GM19193 (cell line): ENCODE results near the gene SLC12A9.
A peak's percentile ranks its signal among the peaks of the same experiment; 100 is the strongest.

Experiments
- POLR2A ChIP-seq: IDR thresholded peaks from 4 replicates; pipeline ENCODE4 v1.6.1; 2011; ENCODE audit not compliant: insufficient read depth, insufficient read length; ENCODE audit errors: extremely low read depth

Gene SLC12A9

GRCh38 chr7:100867040-100867775, 14.7 kb downstream of the SLC12A9 start, which contains the start of gene TRIP6:
Gene TRIP6 (plus strand): TSS chr7:100867387. CDS start chr7:100867498, 111 bp downstream.
- TF ChIP-seq POLR2A = peak; percentile 31

- TF ChIP-seq POLR2A = peak; percentile 16
Observed at GRCh38 chr7:100867776-100868485, 15.4 kb downstream of the SLC12A9 start.

GRCh38 chr7:100873599-100874299, 21.2 kb downstream of the SLC12A9 start:
- TF ChIP-seq POLR2A = no peak

GRCh38 chr7:100874300-100874576, 21.7 kb downstream of the SLC12A9 start:
- TF ChIP-seq POLR2A = no peak

DNA sequence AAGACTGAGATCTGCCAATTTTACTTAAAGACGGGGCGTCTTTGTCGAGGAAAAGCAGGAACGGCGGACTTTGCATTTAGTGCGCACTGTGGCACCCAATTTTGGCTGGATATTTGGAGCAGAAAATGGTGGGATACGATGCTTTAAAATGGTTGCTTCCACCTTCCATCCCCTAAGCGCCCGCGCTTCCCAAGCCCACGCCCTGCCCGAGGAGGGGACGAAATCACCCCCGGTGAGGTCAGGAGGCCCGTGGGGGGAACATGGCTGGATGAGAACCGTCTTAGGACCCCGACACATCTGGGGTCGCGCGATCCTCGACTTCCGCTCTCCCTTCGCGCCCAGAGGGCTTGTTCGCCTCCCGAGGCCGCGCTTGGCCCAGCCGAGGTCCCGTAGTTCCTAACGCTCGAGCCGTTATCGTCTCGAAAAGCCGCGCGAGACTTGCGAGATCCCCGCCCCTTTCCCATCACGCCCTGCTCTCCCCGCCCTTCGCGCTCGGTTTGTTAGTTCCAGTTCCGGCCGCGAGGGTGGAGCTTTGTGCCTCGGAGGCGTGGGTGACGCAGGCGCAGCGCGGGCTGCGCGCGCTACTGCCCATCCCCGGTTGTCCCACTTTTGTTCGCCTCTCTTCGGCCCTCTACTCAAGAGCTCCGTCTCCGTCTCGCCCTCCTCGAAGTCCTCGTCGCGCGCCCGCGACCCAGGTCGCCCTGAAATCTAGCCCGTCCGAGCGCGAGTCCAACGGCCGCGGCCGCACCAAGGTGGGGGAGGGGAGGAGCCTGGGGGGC, 22.3 kb downstream of the SLC12A9 start, which contains the start of gene SRRT:
Gene SRRT (plus strand): TSS at position 527 of the 779 bp plus-strand sequence. CDS start 488 bp downstream, outside the sequence.
- peak; percentile 97 for TF ChIP-seq POLR2A

DNA sequence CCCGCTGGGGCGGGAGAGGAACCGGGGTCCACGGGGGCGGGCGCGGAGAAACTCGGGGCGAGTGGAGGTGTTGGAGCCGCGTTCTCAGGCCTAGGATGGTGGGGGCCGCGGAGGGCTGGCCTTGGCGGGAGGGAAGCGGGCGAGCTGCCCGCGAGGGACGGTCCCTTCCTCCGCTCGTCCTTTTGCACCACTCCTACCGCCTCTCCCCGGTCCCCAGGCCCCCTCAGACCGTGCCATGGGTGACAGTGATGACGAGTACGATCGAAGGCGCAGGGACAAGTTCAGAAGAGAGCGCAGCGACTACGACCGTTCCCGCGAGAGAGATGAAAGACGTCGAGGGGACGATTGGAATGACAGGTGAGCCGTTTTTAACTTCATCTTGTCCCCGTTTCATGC, 22.8 kb downstream of the SLC12A9 start:
- TF ChIP-seq POLR2A = no peak

DNA sequence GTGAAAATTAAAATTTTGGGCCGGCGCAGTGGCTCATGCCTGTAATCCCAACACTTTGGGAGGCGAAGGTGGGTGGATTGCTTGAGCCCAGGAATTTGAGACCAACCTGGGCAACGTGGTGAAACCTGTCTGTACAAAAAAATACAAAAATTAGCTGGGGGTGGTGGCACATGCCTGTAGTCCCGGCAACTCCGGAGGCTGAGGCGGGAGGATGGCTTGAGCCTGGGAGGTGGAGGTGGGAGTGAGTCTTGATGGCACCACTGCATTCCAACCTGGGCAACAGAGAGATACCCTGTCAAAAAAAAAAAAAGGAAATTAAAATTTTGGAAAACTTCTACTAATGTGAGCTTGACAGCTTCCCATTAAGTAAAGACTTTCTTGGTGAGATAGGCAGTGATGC, 25.5 kb downstream of the SLC12A9 start:
- TF ChIP-seq POLR2A = no peak

GRCh38 chr7:100878685-100879084, 26.2 kb downstream of the SLC12A9 start:
- no peak for TF ChIP-seq POLR2A

- TF ChIP-seq POLR2A = no peak
Observed at GRCh38 chr7:100879685-100880261, 27.3 kb downstream of the SLC12A9 start.

- no peak for TF ChIP-seq POLR2A
Observed at GRCh38 chr7:100880645-100881044, 28.1 kb downstream of the SLC12A9 start.

DNA sequence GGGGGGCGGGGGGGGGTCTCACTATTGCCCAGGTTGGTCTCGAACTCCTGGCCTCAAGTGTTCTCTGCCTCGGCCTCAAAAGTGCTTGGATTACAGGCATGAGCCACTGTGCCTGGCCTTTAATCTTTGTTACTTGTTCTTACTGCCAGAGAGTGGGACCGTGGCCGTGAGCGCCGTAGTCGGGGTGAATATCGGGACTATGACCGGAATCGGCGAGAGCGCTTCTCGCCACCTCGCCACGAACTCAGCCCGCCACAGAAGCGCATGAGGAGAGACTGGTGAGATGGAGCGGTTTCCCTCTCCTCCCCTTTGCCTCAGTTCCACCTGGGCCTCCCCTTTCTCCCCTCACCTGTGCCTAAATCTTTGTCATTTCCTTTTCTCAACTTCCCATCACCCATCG, 28.6 kb downstream of the SLC12A9 start:
- no peak for TF ChIP-seq POLR2A

DNA sequence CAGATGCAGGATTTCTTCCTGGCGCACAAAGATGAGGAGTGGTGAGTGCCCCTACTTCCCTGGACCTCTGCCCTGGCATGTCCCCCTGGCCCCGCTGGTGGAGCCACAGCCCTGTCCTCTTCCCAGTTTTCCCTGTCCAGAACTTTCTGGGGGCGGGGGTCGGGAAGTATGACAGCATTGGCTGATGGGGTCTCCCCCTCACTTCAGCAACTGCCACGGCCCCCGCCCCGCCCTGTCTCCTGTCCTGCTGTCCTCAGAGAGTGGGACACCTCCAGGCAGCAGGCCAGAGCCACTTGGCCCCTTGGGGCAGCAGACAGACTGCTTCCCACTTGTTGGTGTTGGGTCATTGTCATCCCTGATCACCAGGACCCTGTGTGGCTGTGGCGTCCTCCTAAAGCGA, 29.7 kb downstream of the SLC12A9 start:
- no peak for TF ChIP-seq POLR2A

GRCh38 chr7:100882785-100883526, 30.4 kb downstream of the SLC12A9 start:
- TF ChIP-seq POLR2A = no peak
